HG03432 (cell line): ENCODE data around the gene MYO3A.

ENCODE experiments used
- ATAC-seq: cut with Tn5 transposase; IDR thresholded peaks from one replicate; pipeline ENCODE4 v1.9.1; 2021; ENCODE audit warnings: mild to moderate bottlenecking, moderate library complexity; ENCODE audit not compliant: unreplicated experiment

Gene MYO3A

DNA sequence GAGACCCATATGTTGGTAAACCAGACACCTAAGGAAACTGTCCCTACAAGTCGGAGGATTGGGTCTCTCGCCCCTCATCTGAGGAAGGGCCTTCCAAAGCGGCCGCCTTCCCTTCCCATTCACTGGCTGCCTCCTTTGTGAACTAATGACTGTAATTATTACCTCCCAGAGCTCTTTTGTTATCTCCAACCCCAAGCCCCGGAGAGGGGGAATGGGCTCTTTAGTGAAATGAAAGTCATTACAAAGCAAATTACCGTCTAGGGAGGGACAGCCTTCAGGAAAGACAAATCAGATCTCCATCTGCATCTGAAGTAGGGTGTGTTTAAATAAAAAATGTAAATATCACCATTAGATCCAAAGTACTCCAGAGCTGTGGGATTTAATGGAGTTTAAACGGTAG lies 280.0 kb downstream of the MYO3A start:
- ATAC-seq = no peak

DNA sequence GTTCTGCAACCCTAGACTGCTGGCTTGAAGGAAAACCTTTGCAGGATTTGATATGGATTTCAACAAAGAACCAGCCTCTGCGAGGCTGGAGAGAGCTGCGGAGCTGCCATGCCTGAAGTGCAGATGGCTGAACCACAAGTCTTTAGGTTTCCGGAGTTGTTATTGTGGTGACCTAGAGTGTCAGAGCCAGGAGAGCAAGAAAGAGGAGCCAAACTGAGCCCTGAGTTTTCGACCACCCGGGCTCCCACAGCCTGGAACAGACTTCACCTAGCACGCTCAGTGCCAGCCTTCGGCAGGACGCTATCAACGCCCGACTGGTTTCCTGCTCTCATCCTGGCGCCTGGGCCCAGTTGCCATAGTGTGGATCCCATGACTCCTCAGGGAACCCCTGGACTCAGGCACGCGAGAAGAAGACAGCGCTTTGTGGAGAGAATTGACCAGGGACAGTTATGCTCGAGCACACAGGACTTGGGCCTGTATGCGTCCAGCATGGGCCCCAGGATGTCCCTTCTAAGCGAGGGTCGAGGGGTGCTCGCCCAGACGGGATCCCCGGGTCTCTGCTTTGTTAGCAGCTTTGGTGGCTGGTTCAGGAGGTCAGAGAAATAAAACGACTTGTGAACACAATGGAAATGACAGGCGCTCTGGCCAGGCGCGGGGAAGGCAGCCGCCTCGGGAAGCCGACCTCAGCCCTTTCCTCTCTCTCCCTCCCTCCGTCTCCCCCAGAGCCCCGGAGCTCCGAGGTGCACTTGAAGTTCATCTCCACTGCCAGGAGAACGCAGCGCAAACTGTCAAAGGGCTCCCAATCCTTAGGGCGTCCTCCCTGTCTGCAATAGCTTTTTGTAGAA lies 280.7 kb downstream of the MYO3A start:
- no peak for ATAC-seq

DNA sequence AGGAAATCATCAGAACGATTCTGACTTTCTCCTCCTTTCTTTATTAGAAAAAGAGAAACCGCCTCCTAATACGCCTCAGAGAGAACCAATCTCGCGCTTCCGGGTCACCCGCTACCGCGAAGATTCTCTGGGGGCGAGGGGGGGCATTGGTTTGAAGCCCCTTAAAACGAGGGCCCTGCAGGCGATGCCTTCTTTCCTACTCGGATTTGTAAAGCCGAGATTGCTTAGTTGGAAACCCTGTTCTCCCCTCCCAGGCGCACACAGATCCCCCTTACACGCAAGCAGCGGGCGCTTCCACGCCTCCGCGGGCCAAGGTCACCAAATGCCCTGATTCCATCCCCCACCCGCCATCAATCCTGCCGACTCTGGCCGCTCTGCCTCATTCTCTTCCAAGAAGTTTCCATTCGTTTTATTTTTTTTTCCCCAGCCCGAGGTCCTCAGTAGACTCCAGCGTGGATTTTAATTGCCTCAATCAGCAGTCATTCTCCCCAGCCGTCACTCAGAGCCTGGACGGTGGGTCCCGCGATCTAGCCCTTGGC lies 281.4 kb downstream of the MYO3A start:
- no peak for ATAC-seq

DNA sequence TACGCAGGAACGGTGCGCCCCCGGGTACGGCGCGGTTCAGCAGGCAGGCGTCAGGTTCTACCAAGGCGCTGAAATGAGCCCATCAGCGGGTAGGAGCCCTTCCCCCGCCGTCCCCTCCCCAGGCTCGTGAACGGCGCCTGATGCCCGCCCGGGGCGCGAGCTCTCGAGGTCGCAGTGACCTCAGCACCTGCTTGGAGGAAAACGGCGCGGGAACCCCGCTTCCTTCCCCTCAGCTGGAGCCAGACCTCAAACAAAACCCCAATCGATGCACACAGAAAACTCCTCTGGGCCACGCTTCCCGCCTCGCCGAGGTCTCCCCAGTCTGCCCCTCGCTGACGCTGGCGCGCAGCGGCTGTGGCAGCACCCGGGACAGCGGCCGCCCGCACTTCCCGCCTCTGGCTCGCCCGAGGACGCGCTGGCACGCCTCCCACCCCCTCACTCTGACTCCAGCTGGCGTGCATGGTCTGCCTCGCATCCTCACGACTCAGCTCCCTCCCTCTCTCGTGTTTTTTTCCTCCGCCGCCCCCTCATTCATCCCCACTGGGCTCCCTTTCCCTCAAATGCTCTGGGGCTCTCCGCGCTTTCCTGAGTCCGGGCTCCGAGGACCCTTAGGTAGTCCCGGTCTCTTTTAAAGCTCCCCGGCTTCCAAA lies 282.0 kb downstream of the MYO3A start:
- no peak for ATAC-seq

DNA sequence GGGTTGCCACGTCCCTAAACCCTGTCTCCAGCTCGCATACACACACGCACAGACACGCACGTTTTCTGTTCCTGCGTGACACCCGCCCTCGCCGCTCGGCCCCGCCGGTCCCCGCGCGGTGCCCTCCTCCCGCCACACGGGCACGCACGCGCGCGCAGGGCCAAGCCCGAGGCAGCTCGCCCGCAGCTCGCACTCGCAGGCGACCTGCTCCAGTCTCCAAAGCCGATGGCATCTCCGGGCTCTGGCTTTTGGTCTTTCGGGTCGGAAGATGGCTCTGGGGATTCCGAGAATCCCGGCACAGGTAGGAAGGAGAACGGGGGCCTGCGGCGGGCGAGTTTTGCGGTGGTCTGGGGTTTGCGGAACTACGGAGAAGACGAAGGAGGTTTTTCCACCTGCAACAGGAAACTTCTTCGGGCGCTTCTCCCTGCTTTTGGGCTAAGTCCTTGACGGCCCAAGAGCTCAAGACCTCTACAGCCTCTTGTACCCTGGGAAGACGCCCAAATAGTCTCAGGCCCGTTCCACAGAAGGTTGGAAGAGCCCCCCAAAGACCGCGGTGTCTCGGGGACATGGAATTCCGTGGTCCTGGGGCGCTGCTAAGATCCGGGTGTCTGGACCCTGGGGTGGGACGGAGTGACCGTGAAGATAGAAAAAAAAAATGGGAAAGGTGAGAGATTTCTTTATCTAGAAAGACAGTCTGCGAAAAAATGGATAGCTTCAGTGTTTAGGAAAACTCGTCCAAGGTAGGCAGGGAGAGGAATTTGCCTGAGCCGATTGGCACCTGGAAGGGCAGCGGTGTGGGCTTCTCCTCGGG lies 282.8 kb downstream of the MYO3A start, which contains the start of gene GAD2:
TSS of gene GAD2 (plus strand) at position 190 of the 811 bp plus-strand sequence. CDS start at position 226, 36 bp downstream.
- ATAC-seq = no peak

DNA sequence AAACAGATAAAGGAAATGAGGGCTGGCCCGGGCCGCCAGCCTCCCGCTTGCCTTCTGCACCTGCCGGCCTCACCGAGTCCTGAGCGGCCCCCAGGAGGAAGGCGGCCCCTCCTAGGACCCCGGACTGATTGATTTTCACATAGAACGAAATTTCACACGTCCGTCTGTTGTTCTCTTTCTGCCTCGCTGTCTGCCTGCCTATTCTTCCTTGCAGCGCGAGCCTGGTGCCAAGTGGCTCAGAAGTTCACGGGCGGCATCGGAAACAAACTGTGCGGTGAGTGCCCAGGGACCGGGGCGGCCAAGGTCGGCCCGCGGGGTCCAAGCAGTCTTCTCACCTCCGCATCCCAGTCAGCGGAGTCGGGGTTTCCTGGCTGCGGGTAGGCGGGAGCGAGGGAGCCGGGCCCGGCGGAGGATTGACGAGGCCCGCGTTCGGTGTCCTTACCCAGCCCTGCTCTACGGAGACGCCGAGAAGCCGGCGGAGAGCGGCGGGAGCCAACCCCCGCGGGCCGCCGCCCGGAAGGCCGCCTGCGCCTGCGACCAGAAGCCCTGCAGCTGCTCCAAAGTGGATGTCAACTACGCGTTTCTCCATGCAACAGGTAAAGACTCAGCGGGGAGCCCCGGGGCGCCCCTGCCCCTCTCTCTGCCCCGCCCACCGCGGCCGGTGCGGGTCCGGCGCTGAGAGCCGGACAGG lies 283.5 kb downstream of the MYO3A start:
- no peak for ATAC-seq

DNA sequence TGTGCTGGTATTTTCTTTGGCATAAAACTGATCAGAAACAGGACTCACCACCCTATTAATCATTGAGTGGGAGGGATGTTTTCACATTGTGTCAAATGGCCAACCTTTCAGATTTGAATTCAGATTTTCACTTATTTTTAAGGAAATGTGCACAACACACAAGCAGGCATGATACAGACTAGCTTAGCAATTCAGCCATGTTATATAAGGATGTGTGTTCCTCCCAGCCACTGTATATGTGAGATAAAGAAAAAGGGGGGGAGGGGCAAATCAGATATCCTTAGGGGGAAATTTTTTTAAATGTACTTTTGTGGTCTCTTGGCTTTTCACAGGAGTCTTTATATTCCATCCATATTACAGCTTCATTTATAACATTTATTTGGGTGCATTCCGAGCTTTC lies 285.6 kb downstream of the MYO3A start:
- no peak for ATAC-seq

DNA sequence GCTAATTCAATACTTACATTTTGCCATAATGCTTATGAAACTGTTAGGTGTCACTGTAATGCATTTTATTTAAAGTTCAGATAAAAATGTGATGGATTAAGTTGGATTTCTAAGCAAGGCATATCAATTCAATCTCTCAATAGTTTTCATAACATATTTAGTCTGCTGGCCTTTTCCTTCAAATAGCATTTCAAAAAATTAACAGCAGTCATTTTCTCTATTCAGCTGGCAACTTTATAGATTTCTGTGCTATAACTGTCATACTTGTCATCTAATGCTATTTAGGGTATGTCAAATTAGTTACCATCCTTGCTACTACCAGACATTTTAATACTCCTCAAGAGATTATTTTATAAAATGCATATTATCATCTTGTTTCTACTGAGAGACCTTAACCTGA lies 286.9 kb downstream of the MYO3A start:
- ATAC-seq = no peak

DNA sequence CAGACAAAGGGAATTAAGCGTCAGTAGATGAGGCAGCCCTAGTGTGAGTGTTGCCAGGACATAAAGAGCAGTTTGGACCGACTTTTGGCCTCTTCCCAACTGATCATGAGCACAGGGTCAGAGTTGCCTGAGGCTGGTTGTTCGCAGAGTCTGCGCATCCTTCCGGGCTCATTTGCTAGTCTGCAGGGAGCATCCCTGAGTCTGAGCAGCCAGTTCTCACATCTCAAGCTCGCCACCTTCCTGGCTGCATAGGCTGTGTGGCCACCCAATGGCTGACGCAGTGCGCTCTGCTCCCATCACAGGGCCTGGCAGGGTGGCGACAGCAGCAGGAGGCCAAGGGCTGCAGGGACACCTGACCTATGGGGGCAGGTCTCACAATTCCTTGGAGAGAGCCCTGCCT lies 287.5 kb downstream of the MYO3A start:
- ATAC-seq = no peak

DNA sequence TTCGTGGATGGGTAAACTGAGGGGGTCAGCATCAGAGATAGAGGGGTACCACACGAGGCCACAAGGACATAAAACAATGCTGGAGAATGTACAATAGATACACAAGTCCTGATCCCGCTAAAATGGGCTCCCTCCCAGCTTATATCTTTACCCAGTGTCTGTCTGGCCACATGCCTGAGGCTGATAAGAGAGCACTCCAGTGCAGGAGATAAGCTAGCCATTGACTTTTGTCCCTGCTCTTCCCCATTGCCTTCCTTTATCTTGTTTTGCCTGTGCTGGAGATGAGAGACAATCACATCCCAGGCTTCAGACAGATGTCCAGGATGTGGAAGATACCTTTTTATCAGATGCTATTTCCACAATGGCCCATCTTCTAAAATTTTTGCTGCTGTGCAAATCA lies 288.5 kb downstream of the MYO3A start:
- ATAC-seq = no peak

DNA sequence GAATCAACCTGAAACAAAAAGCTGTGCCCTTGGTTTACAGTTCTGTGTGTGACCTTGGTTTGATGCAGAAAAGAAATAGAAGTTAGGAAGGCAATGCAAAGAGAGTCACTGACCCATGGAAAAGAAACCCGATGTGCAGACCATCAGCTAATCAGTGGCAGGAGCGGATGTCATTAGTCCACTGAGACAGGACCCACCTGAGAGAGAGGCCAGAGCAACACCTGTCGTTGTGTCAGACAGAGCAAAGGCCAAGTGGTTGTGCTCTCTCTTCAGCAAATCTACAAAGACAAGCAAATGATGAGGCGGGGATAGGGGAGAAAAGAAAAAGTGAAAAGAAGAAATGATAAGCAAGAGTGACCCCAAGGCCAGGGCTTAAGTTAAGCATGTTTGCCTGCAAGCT lies 291.3 kb downstream of the MYO3A start:
- no peak for ATAC-seq

DNA sequence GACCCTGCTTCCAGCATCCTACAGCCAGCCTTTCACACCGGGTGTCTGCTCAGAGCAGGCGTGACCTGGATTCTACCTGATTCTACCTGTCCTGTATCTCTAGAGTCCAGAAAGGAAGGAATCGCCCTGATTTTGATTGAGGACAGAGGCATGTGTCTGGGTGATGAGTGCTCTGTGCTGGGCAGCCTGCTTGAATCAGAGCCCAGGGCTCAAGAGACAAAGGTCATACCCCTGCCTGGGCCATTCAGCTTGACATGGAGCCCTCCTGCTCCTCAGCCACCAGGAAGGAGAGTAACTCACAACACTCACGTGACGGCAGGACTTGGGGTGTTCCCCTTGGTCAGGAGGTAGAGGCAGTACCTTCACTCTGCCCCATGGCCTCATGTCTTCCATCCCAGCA lies 293.8 kb downstream of the MYO3A start:
- ATAC-seq = no peak

DNA sequence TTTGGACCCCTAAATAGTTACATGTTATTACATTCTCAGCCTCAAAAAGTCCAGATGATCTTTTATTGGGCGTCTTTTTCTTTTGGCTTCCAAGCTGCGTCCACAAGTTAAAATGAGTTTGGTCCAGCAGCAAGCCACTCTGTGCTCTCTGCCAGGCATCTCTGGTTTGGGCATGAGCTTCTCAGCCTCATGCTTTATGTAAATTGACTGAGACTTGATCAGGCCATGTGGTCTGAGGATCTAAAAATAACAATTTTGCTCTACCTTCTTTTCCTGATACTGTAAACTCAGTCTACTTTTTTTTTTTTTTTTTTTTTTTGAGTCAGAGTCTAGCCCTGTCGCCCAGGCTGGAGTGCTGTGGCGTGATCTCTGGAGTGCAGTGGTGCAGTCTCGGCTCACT lies 298.1 kb downstream of the MYO3A start:
- no peak for ATAC-seq

DNA sequence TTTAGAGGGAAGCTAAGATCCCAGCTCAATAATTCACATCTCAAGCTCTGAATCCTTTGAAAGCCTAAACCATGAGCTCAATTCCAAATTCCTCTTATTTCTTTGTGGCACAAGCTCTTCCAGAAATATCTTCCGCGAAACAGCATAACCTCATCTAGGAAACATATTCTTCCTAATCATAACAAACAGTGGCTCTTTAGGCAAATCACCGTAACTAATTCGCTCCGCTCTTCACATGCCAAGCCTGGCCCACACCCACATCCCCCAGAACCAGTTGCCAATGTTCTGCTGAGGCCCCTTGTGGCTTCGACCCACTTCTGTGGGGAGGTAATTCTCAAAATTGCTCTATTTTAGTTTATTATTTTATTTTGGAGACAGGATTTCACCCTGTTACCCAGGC lies 301.7 kb downstream of the MYO3A start:
- no peak for ATAC-seq

DNA sequence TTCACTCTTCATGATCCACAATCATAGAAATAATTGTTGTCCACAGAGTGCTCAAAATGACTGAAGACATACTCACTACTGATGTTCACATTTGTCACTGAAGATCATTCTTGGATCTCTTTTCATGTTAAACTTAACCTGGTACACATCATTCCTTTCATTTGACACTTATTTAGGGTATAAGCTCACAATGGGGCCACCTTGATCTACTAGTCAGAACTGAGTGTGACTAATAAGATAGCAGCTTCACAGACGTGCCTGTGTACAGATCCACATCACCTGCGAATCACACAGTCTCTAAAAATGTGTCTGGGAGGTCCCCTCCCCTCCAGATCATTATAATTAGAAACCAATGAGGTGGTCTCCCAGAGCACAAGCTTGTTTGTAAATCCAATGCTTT lies 304.3 kb downstream of the MYO3A start:
- no peak for ATAC-seq

DNA sequence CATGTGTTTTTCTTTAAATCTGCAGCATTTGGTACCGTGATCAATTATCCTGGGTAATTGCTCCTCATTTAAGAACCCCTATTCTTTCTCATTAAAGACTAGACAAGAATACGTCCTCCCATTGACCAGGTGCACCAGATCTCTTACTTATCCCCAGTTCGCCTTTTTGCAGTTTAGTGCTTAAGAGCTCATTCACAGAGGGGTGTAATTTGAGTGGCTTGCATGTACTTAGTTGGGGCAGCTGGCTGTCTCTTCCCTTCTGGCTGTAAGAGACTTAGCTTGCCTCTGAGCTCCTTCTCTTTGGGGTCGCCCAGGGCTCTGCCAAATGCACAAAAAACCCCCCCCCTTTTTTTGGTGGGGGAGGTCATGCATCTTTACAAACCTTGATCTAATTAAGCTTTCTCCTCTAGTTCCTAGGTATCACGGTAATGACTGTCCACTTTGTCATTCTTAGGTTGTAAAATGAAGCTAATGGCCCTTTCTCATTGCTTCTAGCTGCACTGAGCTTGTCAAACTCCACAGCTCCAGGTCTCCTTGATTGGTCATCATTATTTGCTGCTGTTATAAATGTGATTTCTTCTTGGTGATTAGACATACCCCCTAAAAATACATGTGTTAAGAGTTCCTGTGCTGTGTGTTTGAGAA lies 308.8 kb downstream of the MYO3A start:
- no peak for ATAC-seq

DNA sequence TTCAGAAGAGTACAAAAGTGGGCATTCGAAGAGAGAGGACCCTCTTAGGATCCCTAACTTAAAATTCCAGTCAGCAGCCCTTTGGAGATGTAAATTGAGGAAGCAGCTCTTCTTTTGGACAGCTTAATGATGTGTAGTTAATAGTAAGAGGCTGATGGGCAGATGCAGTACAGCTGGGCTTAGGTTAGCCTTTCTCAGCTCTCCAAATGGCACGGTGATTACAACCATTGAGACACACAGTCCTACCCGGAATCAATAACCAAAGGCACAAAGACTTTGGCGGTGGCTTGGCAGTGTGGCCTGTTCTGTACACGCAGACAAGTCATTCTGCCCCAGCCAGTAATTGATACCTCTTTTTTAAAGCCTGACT lies 309.3 kb downstream of the MYO3A start:
- ATAC-seq = no peak

DNA sequence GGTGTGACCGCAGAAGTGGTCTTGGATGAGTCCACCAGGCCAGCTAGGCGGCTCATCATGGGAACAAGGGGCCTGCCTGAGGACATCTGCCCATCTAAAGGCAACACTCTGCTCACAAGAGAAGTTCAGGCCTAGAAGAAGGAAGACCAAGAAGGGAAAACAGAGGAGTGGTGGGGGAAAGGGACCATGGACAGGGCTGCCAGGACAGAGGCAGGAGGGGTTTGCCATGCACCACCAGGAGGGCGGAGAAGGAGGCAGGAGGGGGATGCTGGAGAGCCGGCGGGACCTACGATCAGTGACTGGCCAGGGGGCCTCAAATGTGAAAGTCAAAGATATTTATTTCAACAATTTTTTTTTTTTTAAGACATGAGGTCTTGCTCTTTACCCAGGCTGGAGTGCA lies 315.7 kb downstream of the MYO3A start:
- ATAC-seq = no peak

DNA sequence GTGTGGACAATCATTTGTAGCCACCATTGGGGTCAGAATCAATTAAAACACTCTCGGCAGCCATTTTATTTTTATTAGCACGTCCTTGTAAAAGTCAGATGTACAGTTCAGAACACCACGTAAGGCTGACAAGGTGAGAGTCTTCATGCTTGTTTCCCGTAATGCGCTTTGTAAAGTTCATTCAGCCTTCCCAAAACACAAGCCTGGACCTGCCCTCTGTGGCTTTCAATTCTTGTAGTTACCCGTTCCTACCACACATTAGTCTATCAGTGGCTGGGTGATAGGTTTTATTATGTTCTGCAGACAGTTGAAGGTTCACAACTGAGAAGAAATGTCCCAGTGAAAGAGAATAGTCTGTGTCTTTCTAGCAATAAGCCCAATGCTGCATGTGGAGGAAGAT lies 317.9 kb downstream of the MYO3A start:
- no peak for ATAC-seq

DNA sequence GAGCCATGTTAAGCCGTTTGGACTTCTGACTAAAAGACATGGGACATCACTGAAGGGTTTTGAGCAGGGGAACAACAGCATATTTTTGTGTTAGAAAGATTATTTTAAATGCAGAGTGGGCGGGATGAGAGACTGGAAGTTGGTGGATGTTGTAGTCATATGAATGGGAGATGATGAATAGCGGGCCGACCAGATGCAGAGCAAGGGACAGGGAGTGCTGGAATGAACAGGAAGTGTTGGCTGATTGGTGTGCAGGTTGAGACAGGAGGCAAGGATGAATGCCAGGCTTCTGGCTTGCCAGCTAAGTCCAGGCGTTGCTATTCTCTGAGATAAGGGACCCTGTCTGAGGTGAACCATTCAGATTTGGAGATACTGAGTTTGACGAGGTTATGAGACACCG lies 320.6 kb downstream of the MYO3A start:
- ATAC-seq = no peak
